Osteocyte (in vitro differentiated cells): ENCODE results near the gene FSTL3. TPM values are rescaled to one million over a fixed set of nuclear protein-coding genes. Genes with fewer than 3 reads are reported as not detected.

Experiments used
- DNase-seq: peaks from one replicate; pipeline ENCODE4 v3.0.0; 2021; ENCODE audit warnings: mixed read lengths; ENCODE audit not compliant: unreplicated experiment; ENCODE audit errors: extremely low spot score
- H3K27ac Mint-ChIP-seq: one replicate; pipeline ENCODE4 v1.8.0; 2021; ENCODE audit warnings: mild to moderate bottlenecking, mixed read lengths; ENCODE audit not compliant: unreplicated experiment
- H3K27me3 Mint-ChIP-seq: one replicate; pipeline ENCODE4 v1.8.0; 2021; ENCODE audit warnings: mixed read lengths; ENCODE audit not compliant: unreplicated experiment
- H3K36me3 Mint-ChIP-seq: one replicate; pipeline ENCODE4 v1.8.0; 2021; ENCODE audit warnings: mixed read lengths; ENCODE audit not compliant: unreplicated experiment
- H3K4me1 Mint-ChIP-seq: one replicate; pipeline ENCODE4 v1.8.0; 2021; ENCODE audit warnings: mixed read lengths; ENCODE audit not compliant: unreplicated experiment
- H3K4me3 Mint-ChIP-seq: one replicate; pipeline ENCODE4 v1.8.0; 2021; ENCODE audit warnings: mild to moderate bottlenecking, moderate library complexity, mixed read lengths; ENCODE audit not compliant: unreplicated experiment
- H3K9me3 Mint-ChIP-seq: one replicate; pipeline ENCODE4 v1.8.0; 2021; ENCODE audit warnings: mixed read lengths; ENCODE audit not compliant: unreplicated experiment
- total RNA-seq: library from RNA; stranded (reverse); gene quantifications from 2 replicates; pipeline ENCODE4 v1.2.1, GENCODE V29; 2021
- TF ChIP-seq, protein P1 (sequence below): fragments of 200-600 bp; sonication (generic); IDR thresholded peaks from 2 replicates; pipeline ENCODE4 v1.5.0; 2021; ENCODE audit warnings: antibody characterized with exemption, mild to moderate bottlenecking, moderate library complexity

The FSTL3 gene
- total RNA-seq, 1 donor from 2014 or later: 109 TPM

DNA sequence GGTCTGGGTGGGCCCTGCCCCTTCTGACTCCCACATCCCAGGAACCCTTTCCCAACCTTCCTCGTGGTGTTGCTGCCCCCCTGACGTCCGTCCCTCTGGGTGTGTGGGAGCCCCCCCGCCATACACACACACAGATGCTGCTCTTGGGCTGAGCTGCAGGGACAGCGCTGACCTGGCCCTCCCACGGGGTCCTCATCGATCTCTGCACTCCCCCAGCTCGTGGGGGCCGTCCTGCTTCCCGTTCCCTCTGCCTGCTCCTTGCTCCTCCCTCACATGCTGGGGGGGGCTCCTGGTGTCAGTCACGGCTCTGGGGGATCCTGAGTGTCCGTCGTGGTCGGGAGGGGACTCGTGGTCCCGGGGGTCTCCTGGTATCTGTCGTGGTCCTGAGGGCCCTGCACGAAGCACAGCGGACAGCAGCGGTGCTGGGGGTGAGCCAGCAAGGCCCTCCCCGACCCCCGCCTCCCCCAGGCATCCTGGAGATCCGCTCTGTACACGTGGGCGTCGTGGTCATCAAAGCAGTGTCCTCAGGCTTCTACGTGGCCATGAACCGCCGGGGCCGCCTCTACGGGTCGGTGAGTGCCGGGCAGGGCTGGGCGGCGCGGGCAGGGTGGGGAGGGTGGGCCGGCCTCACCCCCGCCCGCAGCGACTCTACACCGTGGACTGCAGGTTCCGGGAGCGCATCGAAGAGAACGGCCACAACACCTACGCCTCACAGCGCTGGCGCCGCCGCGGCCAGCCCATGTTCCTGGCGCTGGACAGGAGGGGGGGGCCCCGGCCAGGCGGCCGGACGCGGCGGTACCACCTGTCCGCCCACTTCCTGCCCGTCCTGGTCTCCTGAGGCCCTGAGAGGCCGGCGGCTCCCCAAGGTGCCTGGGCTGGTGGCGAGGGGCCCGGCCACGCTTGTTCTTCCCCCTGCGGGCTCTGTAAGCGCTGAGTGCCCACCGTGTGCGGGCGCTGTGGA lies 33.1 kb upstream of the FSTL3 start:
- Mint-ChIP-seq H3K27ac (no peak overlapping the region), H3K36me3 (peaks cover 8% of the 10 kb centered on the region), H3K27me3 (no peaks in the 10 kb centered on the region), H3K4me3 (no peak overlapping the region), H3K4me1 (peaks cover 8% of the 10 kb centered on the region), H3K9me3 (no peaks in the 10 kb centered on the region)
- DNase-seq: no peak
- TF ChIP-seq, protein P1, sequence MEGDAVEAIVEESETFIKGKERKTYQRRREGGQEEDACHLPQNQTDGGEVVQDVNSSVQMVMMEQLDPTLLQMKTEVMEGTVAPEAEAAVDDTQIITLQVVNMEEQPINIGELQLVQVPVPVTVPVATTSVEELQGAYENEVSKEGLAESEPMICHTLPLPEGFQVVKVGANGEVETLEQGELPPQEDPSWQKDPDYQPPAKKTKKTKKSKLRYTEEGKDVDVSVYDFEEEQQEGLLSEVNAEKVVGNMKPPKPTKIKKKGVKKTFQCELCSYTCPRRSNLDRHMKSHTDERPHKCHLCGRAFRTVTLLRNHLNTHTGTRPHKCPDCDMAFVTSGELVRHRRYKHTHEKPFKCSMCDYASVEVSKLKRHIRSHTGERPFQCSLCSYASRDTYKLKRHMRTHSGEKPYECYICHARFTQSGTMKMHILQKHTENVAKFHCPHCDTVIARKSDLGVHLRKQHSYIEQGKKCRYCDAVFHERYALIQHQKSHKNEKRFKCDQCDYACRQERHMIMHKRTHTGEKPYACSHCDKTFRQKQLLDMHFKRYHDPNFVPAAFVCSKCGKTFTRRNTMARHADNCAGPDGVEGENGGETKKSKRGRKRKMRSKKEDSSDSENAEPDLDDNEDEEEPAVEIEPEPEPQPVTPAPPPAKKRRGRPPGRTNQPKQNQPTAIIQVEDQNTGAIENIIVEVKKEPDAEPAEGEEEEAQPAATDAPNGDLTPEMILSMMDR: no peak

DNA sequence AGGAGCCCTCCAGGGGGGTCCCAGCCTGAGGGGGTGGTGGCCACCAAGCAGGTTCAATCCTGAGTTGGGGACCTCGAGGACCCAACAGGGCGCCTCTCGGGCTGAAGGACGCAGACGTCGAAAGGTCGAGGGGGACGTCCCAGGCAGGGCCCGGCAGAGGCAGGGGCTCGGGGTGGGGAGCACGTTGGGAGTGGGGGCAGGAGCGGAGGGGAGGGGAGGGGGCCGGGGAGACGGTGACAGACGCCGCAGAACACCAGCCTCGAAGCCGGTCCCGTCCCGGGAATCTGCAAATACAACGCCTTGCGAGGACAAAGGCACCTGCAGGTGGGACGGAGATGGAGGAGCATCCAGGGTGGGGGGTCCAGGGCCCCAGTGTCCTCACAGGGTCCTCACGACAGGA lies 32.5 kb upstream of the FSTL3 start:
- Mint-ChIP-seq H3K27me3 (no peaks in the 10 kb centered on the region), H3K36me3 (peaks cover 8% of the 10 kb centered on the region), H3K4me1 (peaks cover 8% of the 10 kb centered on the region), H3K27ac (no peak overlapping the region), H3K4me3 (no peak overlapping the region), H3K9me3 (no peaks in the 10 kb centered on the region)
- DNase-seq: no peak
- TF ChIP-seq, protein P1: no peak

DNA sequence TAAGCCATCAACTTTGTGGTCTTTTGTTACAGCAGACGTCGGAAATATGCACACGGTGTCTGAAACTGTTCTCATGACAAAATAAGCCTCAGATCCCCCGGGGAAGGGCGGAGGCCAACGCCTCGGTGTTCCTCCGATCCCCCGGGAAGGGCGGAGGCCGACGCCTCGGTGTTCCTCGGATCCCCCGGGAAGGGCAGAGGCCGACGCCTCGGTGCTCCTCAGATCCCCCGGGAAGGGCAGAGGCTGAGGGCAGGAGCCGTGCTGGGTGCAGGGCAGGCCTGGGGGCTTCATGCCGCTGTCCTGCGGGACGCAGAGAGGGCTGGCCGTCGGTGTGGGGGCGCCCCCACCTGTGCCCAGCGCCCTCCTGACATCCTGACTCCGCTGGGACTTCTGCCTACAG lies 31.8 kb upstream of the FSTL3 start:
- H3K36me3 Mint-ChIP-seq: peaks cover 8% of the 10 kb centered on the region
- no peaks in the 10 kb centered on the region for H3K9me3 Mint-ChIP-seq
- H3K27ac Mint-ChIP-seq: no peak overlapping the region
- TF ChIP-seq, protein P1: no peak
- DNase-seq: no peak
- H3K4me1 Mint-ChIP-seq: peaks cover 4% of the 10 kb centered on the region
- no peak overlapping the region for H3K4me3 Mint-ChIP-seq
- no peaks in the 10 kb centered on the region for H3K27me3 Mint-ChIP-seq

DNA sequence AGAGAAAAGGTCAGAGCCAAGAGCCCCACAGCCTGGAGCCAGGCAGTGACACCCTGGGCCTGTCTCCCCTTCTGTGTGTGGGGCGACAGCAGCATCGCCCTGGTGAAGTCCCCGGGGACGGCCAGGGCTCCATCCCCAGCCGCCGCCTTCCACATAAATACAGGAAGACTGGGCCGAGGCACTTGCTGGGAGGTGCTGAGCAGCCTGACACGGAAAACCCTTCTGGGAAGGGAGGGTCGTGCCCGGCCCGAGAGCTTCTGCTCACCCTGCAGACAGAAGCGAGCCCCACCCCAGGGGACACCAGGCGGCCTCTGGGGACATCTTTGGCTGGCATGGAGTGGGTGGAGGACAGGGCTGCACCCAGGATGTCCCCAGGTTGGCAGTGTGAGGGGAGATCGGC lies 31.4 kb upstream of the FSTL3 start:
- Mint-ChIP-seq H3K4me1 (peaks cover 2% of the 10 kb centered on the region), H3K27me3 (no peaks in the 10 kb centered on the region), H3K9me3 (no peaks in the 10 kb centered on the region), H3K27ac (no peak overlapping the region), H3K36me3 (peaks cover 8% of the 10 kb centered on the region), H3K4me3 (no peak overlapping the region)
- TF ChIP-seq, protein P1: no peak
- DNase-seq: no peak
